ENCODE measurements around the gene RFNG.

DNA sequence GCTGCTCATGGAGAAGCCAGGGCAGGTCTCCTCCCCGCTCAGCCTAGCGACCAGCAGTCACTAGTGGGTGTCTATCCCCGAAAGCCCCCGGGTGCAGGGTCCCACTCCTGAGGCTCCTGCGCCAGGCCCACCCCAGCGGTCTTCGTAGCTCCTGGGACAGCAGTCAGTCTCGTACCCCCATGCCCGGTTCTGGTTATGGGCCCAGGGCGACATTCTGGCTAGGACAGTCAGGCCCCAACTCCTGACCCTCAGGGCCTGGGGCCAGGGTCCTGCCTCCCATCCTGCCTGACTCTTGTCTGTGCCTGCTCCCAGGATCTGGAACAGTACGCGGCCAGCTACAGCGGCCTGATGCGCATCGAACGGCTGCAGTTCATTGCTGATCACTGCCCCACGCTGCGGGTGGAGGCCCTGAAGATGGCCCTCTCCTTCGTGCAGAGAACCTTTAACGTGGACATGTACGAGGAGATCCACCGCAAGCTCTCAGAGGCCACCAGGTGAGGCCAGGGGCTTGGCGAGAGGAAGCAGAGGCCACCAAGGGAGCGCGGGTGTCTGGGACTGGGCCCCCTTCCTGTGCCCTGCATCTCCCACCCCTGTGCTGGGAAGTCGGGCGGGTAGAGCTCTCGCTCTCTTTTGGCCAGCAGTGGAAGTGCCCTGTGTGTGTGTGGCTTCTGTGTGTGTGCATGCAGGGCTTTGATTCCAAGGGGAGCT is 2.1 kb upstream of the RFNG start:
- TF ChIP-seq, protein P1, sequence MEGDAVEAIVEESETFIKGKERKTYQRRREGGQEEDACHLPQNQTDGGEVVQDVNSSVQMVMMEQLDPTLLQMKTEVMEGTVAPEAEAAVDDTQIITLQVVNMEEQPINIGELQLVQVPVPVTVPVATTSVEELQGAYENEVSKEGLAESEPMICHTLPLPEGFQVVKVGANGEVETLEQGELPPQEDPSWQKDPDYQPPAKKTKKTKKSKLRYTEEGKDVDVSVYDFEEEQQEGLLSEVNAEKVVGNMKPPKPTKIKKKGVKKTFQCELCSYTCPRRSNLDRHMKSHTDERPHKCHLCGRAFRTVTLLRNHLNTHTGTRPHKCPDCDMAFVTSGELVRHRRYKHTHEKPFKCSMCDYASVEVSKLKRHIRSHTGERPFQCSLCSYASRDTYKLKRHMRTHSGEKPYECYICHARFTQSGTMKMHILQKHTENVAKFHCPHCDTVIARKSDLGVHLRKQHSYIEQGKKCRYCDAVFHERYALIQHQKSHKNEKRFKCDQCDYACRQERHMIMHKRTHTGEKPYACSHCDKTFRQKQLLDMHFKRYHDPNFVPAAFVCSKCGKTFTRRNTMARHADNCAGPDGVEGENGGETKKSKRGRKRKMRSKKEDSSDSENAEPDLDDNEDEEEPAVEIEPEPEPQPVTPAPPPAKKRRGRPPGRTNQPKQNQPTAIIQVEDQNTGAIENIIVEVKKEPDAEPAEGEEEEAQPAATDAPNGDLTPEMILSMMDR (conservative IDR thresholded peaks at IDR 0.05; ENCODE audit: low read depth, low read length), result no peak
- TF ChIP-seq EZH2 (IDR thresholded peaks at IDR 0.05; ENCODE audit: borderline replicate concordance, low read depth, low read length, poor library complexity, severe bottlenecking), result no peak

All from A673 (cell line).